Measurements from ENCODE around the gene SMAD4. TPM values are rescaled to one million over a fixed set of nuclear protein-coding genes. Genes with fewer than 3 reads are reported as not detected.

SMAD4 gene
- total RNA-seq, 1 donor from 2014 or later, result 112 TPM

- no peaks in the 10 kb centered on the region for H3K36me3 ChIP-seq
- no peak for DNase-seq
- H3K4me1 ChIP-seq, result peaks cover 15% of the 10 kb centered on the region
- H3K27ac ChIP-seq, result no peak overlapping the region
- H3K4me3 ChIP-seq, result no peak overlapping the region
- H3K27me3 ChIP-seq, result no peaks in the 10 kb centered on the region
- intact Hi-C loops (cut with DNase I), result no loop called here
- H3K9me3 ChIP-seq, result no peaks in the 10 kb centered on the region
- ATAC-seq, result no peak
- TF ChIP-seq CTCF (IDR thresholded peaks at IDR 0.05), result no peak
These were observed 4.5 kb upstream of the SMAD4 start for GRCh38 chr18:51025512-51025911.

- DNase-seq (no peak), ATAC-seq (peak; percentile 34)
- intact Hi-C loops (cut with DNase I), result no loop called here
- no peak overlapping the region for H3K4me3 ChIP-seq
- H3K27ac ChIP-seq, result no peak overlapping the region
- no peaks in the 10 kb centered on the region for H3K9me3 ChIP-seq
- TF ChIP-seq CTCF (IDR thresholded peaks at IDR 0.05), result no peak
- no peaks in the 10 kb centered on the region for H3K36me3 ChIP-seq
- no peaks in the 10 kb centered on the region for H3K27me3 ChIP-seq
- peaks cover 31% of the 10 kb centered on the region for H3K4me1 ChIP-seq
These were observed 1.7 kb upstream of the SMAD4 start for GRCh38 chr18:51028201-51028805.

- peak overlapping the region; percentile 96 for H3K27ac ChIP-seq
- intact Hi-C loops (cut with DNase I), result no loop called here
- no peaks in the 10 kb centered on the region for H3K9me3 ChIP-seq
- ATAC-seq, result no peak
- H3K4me3 ChIP-seq, result peak overlapping the region; percentile 67
- no peak for DNase-seq
- peaks cover 2% of the 10 kb centered on the region for H3K36me3 ChIP-seq
- TF ChIP-seq CTCF (IDR thresholded peaks at IDR 0.05), result no peak
- H3K4me1 ChIP-seq, result peaks cover 34% of the 10 kb centered on the region
- H3K27me3 ChIP-seq, result no peaks in the 10 kb centered on the region
These were observed 677 bp upstream of the SMAD4 start for GRCh38 chr18:51029378-51029693.

- Histone ChIP-seq H3K4me1 (peaks cover 48% of the 10 kb centered on the region), H3K4me3 (peak overlapping the region; percentile 67), H3K27ac (peak overlapping the region; percentile 96), H3K36me3 (peaks cover 4% of the 10 kb centered on the region), H3K27me3 (no peaks in the 10 kb centered on the region), H3K9me3 (no peaks in the 10 kb centered on the region)
- DNase-seq (peak; percentile 90), ATAC-seq (peak; percentile 89)
- intact Hi-C loops (cut with DNase I), result no loop called here
- TF ChIP-seq CTCF (IDR thresholded peaks at IDR 0.05), result no peak
These were observed 685 bp downstream of the SMAD4 start for GRCh38 chr18:51030537-51031258.

GRCh38 chr18:51032193-51032592 lies 2.2 kb downstream of the SMAD4 start:
- no peak for DNase-seq
- H3K27me3 ChIP-seq, result no peaks in the 10 kb centered on the region
- H3K4me1 ChIP-seq, result peaks cover 60% of the 10 kb centered on the region
- no peak for TF ChIP-seq CTCF (IDR thresholded peaks at IDR 0.05)
- no peak overlapping the region for H3K27ac ChIP-seq
- no peak for ATAC-seq
- H3K9me3 ChIP-seq, result no peaks in the 10 kb centered on the region
- intact Hi-C loops (cut with DNase I), result no loop called here
- H3K36me3 ChIP-seq, result peaks cover 4% of the 10 kb centered on the region
- H3K4me3 ChIP-seq, result peak overlapping the region; percentile 67
